HEK293 (cell line): Measurements from ENCODE around the gene REPS2.

Source experiments
- CTCF ChIA-PET: fragments of 350-600 bp; formaldehyde crosslinking; extraction: SDS; loops from one replicate; lab custom pipeline; 2021; ENCODE audit warnings: antibody characterized with exemption; lab: Yijun Ruan, JAX
- POLR2A ChIA-PET: fragments of 300-600 bp; formaldehyde crosslinking; extraction: SDS; loops from one replicate; lab custom pipeline; 2020; ENCODE audit warnings: antibody characterized with exemption, inconsistent platforms; lab: Yijun Ruan, JAX
- H3K27ac ChIP-seq: fragments of 200-500 bp; sonication (Bioruptor generic); 2 replicates; pipeline ENCODE4 v1.5.1; 2014; ENCODE audit warnings: low read depth, low read length, control low read depth, inconsistent platforms; ENCODE audit errors: extremely low read depth
- H3K36me3 ChIP-seq, 2 experiments: fragments of 200-500 bp in 1 of 2; sonication (Bioruptor generic) in 1 of 2; 1 replicate in 1 of 2; 2 replicates in 1 of 2; pipeline ENCODE4 v1.5.1; 2014 to 2017; ENCODE audit warnings: inconsistent platforms in 2 of 2, low read length in 2 of 2; ENCODE audit not compliant: control insufficient read depth in 2 of 2, insufficient read depth in 1 of 2
- H3K4me1 ChIP-seq: fragments of 200-500 bp; sonication (Bioruptor generic); 2 replicates; pipeline ENCODE4 v1.5.1; 2014; ENCODE audit warnings: mild to moderate bottlenecking, low read length, inconsistent platforms; ENCODE audit not compliant: control insufficient read depth, insufficient read depth
- H3K4me3 ChIP-seq: 2 replicates; pipeline ENCODE4 v1.5.1; 2011; ENCODE audit warnings: low read depth, mild to moderate bottlenecking, control low read depth, low read length, moderate library complexity
- H3K9me3 ChIP-seq: fragments of 200-500 bp; sonication (Bioruptor generic); 2 replicates; pipeline ENCODE4 v1.5.1; 2014; ENCODE audit warnings: low read depth, low read length, inconsistent platforms; ENCODE audit not compliant: control insufficient read depth, insufficient read depth
- HOXA7 ChIP-seq: sonication (generic); formaldehyde crosslinking; IDR thresholded peaks from 2 replicates; pipeline ENCODE4 v1.8.1; 2022; ENCODE audit warnings: missing genetic modification reagents, borderline replicate concordance
- INSM2 ChIP-seq: fragments of 450-650 bp; formaldehyde crosslinking; IDR thresholded peaks from 2 replicates; pipeline ENCODE4 v1.5.1; 2016; ENCODE audit warnings: missing biosample characterization, missing genetic modification characterization
- KLF9 ChIP-seq: fragments of 450-650 bp; formaldehyde crosslinking; IDR thresholded peaks from 2 replicates; pipeline ENCODE4 v1.5.1; 2016; ENCODE audit warnings: missing biosample characterization, missing genetic modification characterization, low read depth
- SCRT1 ChIP-seq: fragments of 450-650 bp; formaldehyde crosslinking; IDR thresholded peaks from 2 replicates; pipeline ENCODE4 v1.5.1; 2016; ENCODE audit warnings: missing biosample characterization, missing genetic modification characterization, borderline replicate concordance
- ZBTB44 ChIP-seq: fragments of 450-650 bp; IDR thresholded peaks from 2 replicates; pipeline ENCODE4 v1.5.1; 2018; ENCODE audit warnings: missing biosample characterization, mild to moderate bottlenecking, missing genetic modification characterization
- ZEB2 ChIP-seq: fragments of 450-650 bp; formaldehyde crosslinking; IDR thresholded peaks from 2 replicates; pipeline ENCODE4 v1.5.1; 2016; ENCODE audit warnings: missing biosample characterization, missing genetic modification characterization
- ZFHX2 ChIP-seq: fragments of 450-650 bp; formaldehyde crosslinking; conservative IDR thresholded peaks from 2 replicates; pipeline ENCODE4 v1.5.1; 2016; ENCODE audit warnings: missing biosample characterization, missing genetic modification characterization
- ZNF121 ChIP-seq: fragments of 450-650 bp; formaldehyde crosslinking; IDR thresholded peaks from 2 replicates; pipeline ENCODE4 v1.5.1; 2016; ENCODE audit warnings: missing biosample characterization, missing genetic modification characterization
- ZNF2 ChIP-seq: fragments of 450-650 bp; formaldehyde crosslinking; IDR thresholded peaks from 2 replicates; pipeline ENCODE4 v1.5.1; 2016; ENCODE audit warnings: missing biosample characterization, missing genetic modification characterization
- ZNF221 ChIP-seq: fragments of 450-650 bp; formaldehyde crosslinking; IDR thresholded peaks from 2 replicates; pipeline ENCODE4 v1.5.1; 2017; ENCODE audit warnings: missing biosample characterization, missing genetic modification characterization, borderline replicate concordance
- ZNF223 ChIP-seq: fragments of 450-650 bp; formaldehyde crosslinking; IDR thresholded peaks from 2 replicates; pipeline ENCODE4 v1.5.1; 2016; ENCODE audit warnings: missing biosample characterization, missing genetic modification characterization
- ZNF350 ChIP-seq: fragments of 450-650 bp; formaldehyde crosslinking; IDR thresholded peaks from 2 replicates; pipeline ENCODE4 v1.5.0; 2017; ENCODE audit warnings: missing biosample characterization, mild to moderate bottlenecking, missing genetic modification characterization
- ZNF548 ChIP-seq: fragments of 450-650 bp; formaldehyde crosslinking; IDR thresholded peaks from 2 replicates; pipeline ENCODE4 v1.5.1; 2016; ENCODE audit warnings: missing biosample characterization, missing genetic modification characterization
- ZNF585B ChIP-seq: fragments of 450-650 bp; formaldehyde crosslinking; IDR thresholded peaks from 2 replicates; pipeline ENCODE4 v1.5.1; 2016; ENCODE audit warnings: missing biosample characterization, missing genetic modification characterization
- ZNF596 ChIP-seq: fragments of 450-650 bp; IDR thresholded peaks from 2 replicates; pipeline ENCODE4 v1.5.0; 2018; ENCODE audit warnings: missing biosample characterization, mild to moderate bottlenecking, missing genetic modification characterization, moderate library complexity
- ZNF626 ChIP-seq: fragments of 450-650 bp; sonication (Bioruptor Pico); formaldehyde crosslinking; IDR thresholded peaks from 2 replicates; pipeline ENCODE4 v1.5.1; 2018; ENCODE audit warnings: missing biosample characterization, missing genetic modification characterization, inconsistent platforms
- ZNF792 ChIP-seq: fragments of 450-650 bp; formaldehyde crosslinking; IDR thresholded peaks from 2 replicates; pipeline ENCODE4 v1.5.1; 2016; ENCODE audit warnings: missing biosample characterization, missing genetic modification characterization
- ZSCAN18 ChIP-seq: fragments of 450-650 bp; formaldehyde crosslinking; IDR thresholded peaks from 2 replicates; pipeline ENCODE4 v1.5.1; 2016; ENCODE audit warnings: missing biosample characterization, missing genetic modification characterization
- ZSCAN23 ChIP-seq: fragments of 450-650 bp; formaldehyde crosslinking; IDR thresholded peaks from 2 replicates; pipeline ENCODE4 v1.5.1; 2016; ENCODE audit warnings: missing biosample characterization, missing genetic modification characterization
- TF ChIP-seq, protein P1 (sequence below): fragments of 450-650 bp; formaldehyde crosslinking; IDR thresholded peaks from 2 replicates; pipeline ENCODE4 v1.5.1; 2016; ENCODE audit warnings: missing biosample characterization, missing genetic modification characterization

REPS2 gene

DNA sequence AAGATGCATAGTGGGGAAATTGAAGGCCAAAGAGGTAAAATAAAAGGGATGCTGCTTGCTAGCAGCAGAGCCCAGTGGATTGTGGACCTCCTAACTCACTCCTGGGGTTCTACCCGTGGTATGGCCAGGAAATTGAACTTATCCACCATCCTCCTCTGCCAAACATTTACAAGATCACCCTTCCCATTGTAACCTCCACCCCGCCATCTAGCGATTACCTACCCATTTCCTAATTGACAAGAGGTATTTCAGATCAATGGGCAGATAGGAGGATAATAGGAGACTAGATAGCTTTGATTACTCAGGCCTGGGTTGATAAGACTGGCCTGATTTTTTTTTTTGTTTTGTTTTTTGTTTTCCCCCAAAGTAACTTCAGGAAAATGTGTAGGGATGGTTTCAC, 67.8 kb downstream of the REPS2 start:
- Histone ChIP-seq H3K36me3 (no peaks in the 10 kb centered on the region), H3K9me3 (no peaks in the 10 kb centered on the region), H3K27ac (no peak overlapping the region), H3K4me1 (no peaks in the 10 kb centered on the region)
- POLR2A ChIA-PET: no interaction called here
- CTCF ChIA-PET: interaction anchor here (1.1 kb wide), 1 partner anchor 21 kb away, joined by 3 read pairs; no protein-coding TSS in a partner anchor
- TF ChIP-seq ZNF223 (tag by site-specific recombination) (no peak), ZNF548 (tag by site-specific recombination) (no peak)
- TF ChIP-seq, all 188 proteins: peak for 0
- no peak overlapping the region for H3K4me3 ChIP-seq

DNA sequence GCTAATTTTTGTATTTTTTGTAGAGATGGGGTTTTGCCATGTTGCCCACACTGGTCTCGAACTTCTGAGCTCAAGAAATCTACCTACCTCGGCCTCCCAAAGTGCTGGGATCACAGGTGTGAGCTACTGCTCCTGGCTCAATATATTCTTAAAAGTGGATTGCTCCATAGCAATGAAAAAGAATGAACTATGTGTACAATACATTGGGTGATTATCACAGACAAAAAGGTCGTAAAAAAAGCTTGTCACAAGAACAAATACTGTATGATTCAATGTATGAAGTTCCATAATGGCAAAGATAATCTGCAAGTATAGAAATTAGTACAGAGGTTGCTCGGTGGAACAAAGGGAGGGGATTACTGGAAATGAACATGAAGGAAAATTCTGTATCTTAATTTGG, 70.7 kb downstream of the REPS2 start:
- TF ChIP-seq KLF9: no peak
- no peak for TF ChIP-seq ZNF585B (tag by site-specific recombination)
- no peak for TF ChIP-seq ZNF626
- no peak for TF ChIP-seq ZNF221 (tag by site-specific recombination)
- no peak for TF ChIP-seq ZNF350 (tag by site-specific recombination)
- no peak for TF ChIP-seq ZNF121 (tag by site-specific recombination)
- no peak for TF ChIP-seq SCRT1
- TF ChIP-seq ZEB2 (tag by site-specific recombination): no peak
- no peak for TF ChIP-seq ZNF792
- TF ChIP-seq ZSCAN23 (tag by site-specific recombination): no peak
- no peak for TF ChIP-seq ZFHX2
- no peak for TF ChIP-seq ZNF2
- TF ChIP-seq ZNF548 (tag by site-specific recombination): no peak
- no peak for TF ChIP-seq ZNF596 (tag by site-specific recombination)
- no peak for TF ChIP-seq INSM2 (tag by site-specific recombination)
- TF ChIP-seq, protein P1, sequence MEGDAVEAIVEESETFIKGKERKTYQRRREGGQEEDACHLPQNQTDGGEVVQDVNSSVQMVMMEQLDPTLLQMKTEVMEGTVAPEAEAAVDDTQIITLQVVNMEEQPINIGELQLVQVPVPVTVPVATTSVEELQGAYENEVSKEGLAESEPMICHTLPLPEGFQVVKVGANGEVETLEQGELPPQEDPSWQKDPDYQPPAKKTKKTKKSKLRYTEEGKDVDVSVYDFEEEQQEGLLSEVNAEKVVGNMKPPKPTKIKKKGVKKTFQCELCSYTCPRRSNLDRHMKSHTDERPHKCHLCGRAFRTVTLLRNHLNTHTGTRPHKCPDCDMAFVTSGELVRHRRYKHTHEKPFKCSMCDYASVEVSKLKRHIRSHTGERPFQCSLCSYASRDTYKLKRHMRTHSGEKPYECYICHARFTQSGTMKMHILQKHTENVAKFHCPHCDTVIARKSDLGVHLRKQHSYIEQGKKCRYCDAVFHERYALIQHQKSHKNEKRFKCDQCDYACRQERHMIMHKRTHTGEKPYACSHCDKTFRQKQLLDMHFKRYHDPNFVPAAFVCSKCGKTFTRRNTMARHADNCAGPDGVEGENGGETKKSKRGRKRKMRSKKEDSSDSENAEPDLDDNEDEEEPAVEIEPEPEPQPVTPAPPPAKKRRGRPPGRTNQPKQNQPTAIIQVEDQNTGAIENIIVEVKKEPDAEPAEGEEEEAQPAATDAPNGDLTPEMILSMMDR (tag by site-specific recombination): no peak
- no peak for TF ChIP-seq ZBTB44 (tag by site-specific recombination)
- no peak for TF ChIP-seq HOXA7 (CRISPR knock-in tag)
- TF ChIP-seq ZSCAN18 (tag by site-specific recombination): no peak

More for the DNA sequence above, 70.7 kb downstream of the REPS2 start:
- Histone ChIP-seq H3K4me1 (peaks cover 2% of the 10 kb centered on the region; the same call in 1 of the 2 replicates), H3K4me3 (no peak overlapping the region), H3K9me3 (no peaks in the 10 kb centered on the region), H3K36me3 (no peaks in the 10 kb centered on the region), H3K27ac (no peak overlapping the region)
- ChIA-PET CTCF (interaction anchor here (0.6 to 1.0 kb wide), 3 partner anchors 9 to 137 kb away, joined by 3 to 8 read pairs (median 3); no protein-coding TSS in a partner anchor), POLR2A (no interaction called here)
